Activated CD8-positive, alpha-beta T cell treated with anti-CD3 and anti-CD28 coated beads for 36 hours (primary cell): ENCODE measurements around the gene HIP1R. TPM values are rescaled to one million over a fixed set of nuclear protein-coding genes. Genes with fewer than 3 reads are reported as not detected.
"Not testable (repeated sequence)": the region's sequence is repeated elsewhere in the genome, so short reads cannot be mapped to it uniquely, and the experiment has no call there.

Experiments
- ATAC-seq: fragments of 200-7000 bp; cut with Tn5 transposase; one replicate; pipeline ENCODE4 v1.10.0; 2021; ENCODE audit warnings: mild to moderate bottlenecking, moderate library complexity
- CTCF ChIA-PET: fragments of 350-600 bp; sonication (Branson Sonifier 250); formaldehyde crosslinking; loops from one replicate; lab custom pipeline; 2021; ENCODE audit warnings: antibody characterized with exemption; lab: Charles Lee
- POLR2A ChIA-PET: fragments of 350-600 bp; sonication (Branson Sonifier 250); formaldehyde crosslinking; loops from one replicate; lab custom pipeline; 2021; ENCODE audit warnings: antibody characterized with exemption; lab: Charles Lee
- DNase-seq: peaks from one replicate; pipeline ENCODE4 v3.0.0-alpha.2; 2020
- H3K27ac Mint-ChIP-seq: one replicate; pipeline ENCODE4 v1.8.0; 2021; ENCODE audit warnings: mild to moderate bottlenecking, mixed read lengths
- H3K27me3 Mint-ChIP-seq: one replicate; pipeline ENCODE4 v1.8.0; 2021; ENCODE audit warnings: mixed read lengths
- H3K36me3 Mint-ChIP-seq: one replicate; pipeline ENCODE4 v1.8.0; 2021; ENCODE audit warnings: low read depth, mixed read lengths
- H3K4me1 Mint-ChIP-seq: one replicate; pipeline ENCODE4 v1.8.0; 2021; ENCODE audit warnings: low read depth, mixed read lengths
- H3K4me3 Mint-ChIP-seq: one replicate; pipeline ENCODE4 v1.8.0; 2021; ENCODE audit warnings: mild to moderate bottlenecking, moderate library complexity, mixed read lengths
- H3K9me3 Mint-ChIP-seq: one replicate; pipeline ENCODE4 v1.8.0; 2021; ENCODE audit warnings: mixed read lengths
- CTCF ChIP-seq: fragments of 200-600 bp; IDR thresholded peaks from one replicate; pipeline ENCODE4 v1.8.0; 2022; ENCODE audit warnings: antibody characterized with exemption, mild to moderate bottlenecking
- intact Hi-C: fragments of 100-400 bp; cut with micrococcal nuclease; formaldehyde crosslinking; loops from one replicate; pipeline ENCODE4 v1.10.0; 2022
- total RNA-seq, 2 experiments: library from RNA; stranded (reverse); gene quantifications; one replicate each; pipeline ENCODE4 v1.2.3, GENCODE V29; 2021

Gene HIP1R
- total RNA-seq, 2 experiments from 2014 or later: 22.8 to 22.9 TPM

GRCh38 chr12:122803937-122804336, 31.3 kb upstream of the HIP1R start:
- no peak overlapping the region for H3K4me3 Mint-ChIP-seq
- POLR2A ChIA-PET: no interaction called here
- ATAC-seq: no peak

GRCh38 chr12:122804957-122805356, 30.3 kb upstream of the HIP1R start:
- H3K27me3 Mint-ChIP-seq, H3K4me3 Mint-ChIP-seq, H3K36me3 Mint-ChIP-seq, H3K27ac Mint-ChIP-seq, H3K4me1 Mint-ChIP-seq, intact Hi-C loops, DNase-seq, H3K9me3 Mint-ChIP-seq, ATAC-seq: not testable (repeated sequence)
- CTCF ChIA-PET: interaction anchor here (3.5 kb wide), 1 partner anchor 11 kb away, joined by 27 read pairs; no protein-coding TSS in a partner anchor
- POLR2A ChIA-PET: interaction anchor here (1.4 kb wide), 1 partner anchor 144 kb away, joined by 3 read pairs; no protein-coding TSS in a partner anchor

More at GRCh38 chr12:122803937-122804336, 31.3 kb upstream of the HIP1R start:
- TF ChIP-seq CTCF: no peak
- H3K4me1 Mint-ChIP-seq: no peaks in the 10 kb centered on the region
- intact Hi-C loops: no loop called here
- DNase-seq: no peak
- no peaks in the 10 kb centered on the region for H3K9me3 Mint-ChIP-seq
- H3K27me3 Mint-ChIP-seq: no peaks in the 10 kb centered on the region
- CTCF ChIA-PET: interaction anchor here (1.1 to 3.5 kb wide), 2 partner anchors 10 to 13 kb away, joined by 4 to 27 read pairs; no protein-coding TSS in a partner anchor
- no peaks in the 10 kb centered on the region for H3K36me3 Mint-ChIP-seq
- no peak overlapping the region for H3K27ac Mint-ChIP-seq

GRCh38 chr12:122807651-122808050, 27.6 kb upstream of the HIP1R start:
- Mint-ChIP-seq H3K4me3 (no peak overlapping the region), H3K9me3 (no peaks in the 10 kb centered on the region), H3K27me3 (no peaks in the 10 kb centered on the region), H3K36me3 (no peaks in the 10 kb centered on the region), H3K27ac (no peak overlapping the region), H3K4me1 (no peaks in the 10 kb centered on the region)
- ChIA-PET CTCF (no interaction called here), POLR2A (no interaction called here)
- no peak for TF ChIP-seq CTCF
- intact Hi-C loops: no loop called here
- no peak for DNase-seq
- ATAC-seq: no peak

GRCh38 chr12:122811777-122812176, 23.5 kb upstream of the HIP1R start:
- Mint-ChIP-seq H3K27ac (no peak overlapping the region), H3K4me3 (no peak overlapping the region), H3K27me3 (no peaks in the 10 kb centered on the region), H3K9me3 (no peaks in the 10 kb centered on the region), H3K36me3 (no peaks in the 10 kb centered on the region), H3K4me1 (no peaks in the 10 kb centered on the region)
- CTCF ChIA-PET: no interaction called here
- DNase-seq: no peak
- ATAC-seq: no peak
- TF ChIP-seq CTCF: no peak
- POLR2A ChIA-PET: no interaction called here
- intact Hi-C loops: no loop called here

GRCh38 chr12:122813310-122813713, 21.9 kb upstream of the HIP1R start:
- Mint-ChIP-seq H3K4me1 (no peaks in the 10 kb centered on the region), H3K9me3 (no peaks in the 10 kb centered on the region), H3K36me3 (no peaks in the 10 kb centered on the region), H3K27ac (no peak overlapping the region), H3K27me3 (no peaks in the 10 kb centered on the region), H3K4me3 (no peak overlapping the region)
- TF ChIP-seq CTCF: no peak
- DNase-seq (no peak), ATAC-seq (no peak)
- intact Hi-C loops: no loop called here
- POLR2A ChIA-PET: no interaction called here
- CTCF ChIA-PET: no interaction called here
